Muscle of leg (tissue), 11 donors: Measurements from ENCODE around the gene SRSF7. TPM values are rescaled to one million over a fixed set of nuclear protein-coding genes. Genes with fewer than 3 reads are reported as not detected.
"Not testable (repeated sequence)": the region's sequence is repeated elsewhere in the genome, so short reads cannot be mapped to it uniquely, and the experiment has no call there.

Experiments used
- DNase-seq: peaks from one replicate; pipeline ENCODE4 v3.0.0; 2013
- H3K27ac ChIP-seq: one replicate; pipeline ENCODE4 v1.5.1; 2013; ENCODE audit warnings: mild to moderate bottlenecking, low read length, control low read depth
- H3K27me3 ChIP-seq: one replicate; pipeline ENCODE4 v1.6.1; 2013; ENCODE audit warnings: low read length; ENCODE audit not compliant: control insufficient read depth, insufficient read depth
- H3K36me3 ChIP-seq: one replicate; pipeline ENCODE4 v1.6.1; 2013; ENCODE audit warnings: low read length; ENCODE audit not compliant: control insufficient read depth, insufficient read depth
- H3K4me1 ChIP-seq: one replicate; pipeline ENCODE4 v1.6.1; 2013; ENCODE audit warnings: low read length; ENCODE audit not compliant: control insufficient read depth, insufficient read depth
- H3K4me3 ChIP-seq: one replicate; pipeline ENCODE4 v1.5.1; 2013; ENCODE audit warnings: low read length, control low read depth
- H3K9me3 ChIP-seq: replicated peaks from 2 replicates; pipeline ENCODE4 v1.6.1; 2013; ENCODE audit warnings: low read depth, low read length; ENCODE audit not compliant: control insufficient read depth
- WGBS: methylation state at CpG from one replicate; pipeline ENCODE4 v1.1.5; 2013; ENCODE audit warnings: missing lambda C conversion rate; ENCODE audit not compliant: insufficient coverage; 5-methylcytosine and 5-hydroxymethylcytosine counted together
- polyA plus RNA-seq, 8 donors: library from polyadenylated mRNA; unstranded; fragments of 120-200 nt; gene quantifications; one replicate each; pipeline versions ENCODE4 v1.2.1 to v1.2.3, GENCODE V29; 2013; ENCODE audit warnings: inconsistent platforms in 1 of 8, low replicate concordance in 1 of 8; ENCODE audit not compliant: insufficient read length in 8 of 8, insufficient read depth in 1 of 8
- total RNA-seq: library from RNA; stranded (reverse); fragments of 120-200 nt; gene quantifications from one replicate; pipeline ENCODE4 v1.2.4, GENCODE V29; 2013

Gene SRSF7
- total and polyA plus RNA-seq, 9 donors, result 92.9 to 155 (median 122) TPM

GRCh38 chr2:38722271-38723061 lies 28.7 kb downstream of the SRSF7 start:
- no peaks in the 10 kb centered on the region for H3K27me3 ChIP-seq
- H3K36me3 ChIP-seq, result no peaks in the 10 kb centered on the region
- H3K4me3 ChIP-seq, result no peak overlapping the region
- peak; percentile 31 for DNase-seq
- WGBS, result 85% methylated on average over 6 of the region's 9 CpGs
- peaks cover 3% of the 10 kb centered on the region for H3K9me3 ChIP-seq
- H3K4me1 ChIP-seq, result peaks cover 17% of the 10 kb centered on the region
- peak overlapping the region; percentile 39 for H3K27ac ChIP-seq

DNA sequence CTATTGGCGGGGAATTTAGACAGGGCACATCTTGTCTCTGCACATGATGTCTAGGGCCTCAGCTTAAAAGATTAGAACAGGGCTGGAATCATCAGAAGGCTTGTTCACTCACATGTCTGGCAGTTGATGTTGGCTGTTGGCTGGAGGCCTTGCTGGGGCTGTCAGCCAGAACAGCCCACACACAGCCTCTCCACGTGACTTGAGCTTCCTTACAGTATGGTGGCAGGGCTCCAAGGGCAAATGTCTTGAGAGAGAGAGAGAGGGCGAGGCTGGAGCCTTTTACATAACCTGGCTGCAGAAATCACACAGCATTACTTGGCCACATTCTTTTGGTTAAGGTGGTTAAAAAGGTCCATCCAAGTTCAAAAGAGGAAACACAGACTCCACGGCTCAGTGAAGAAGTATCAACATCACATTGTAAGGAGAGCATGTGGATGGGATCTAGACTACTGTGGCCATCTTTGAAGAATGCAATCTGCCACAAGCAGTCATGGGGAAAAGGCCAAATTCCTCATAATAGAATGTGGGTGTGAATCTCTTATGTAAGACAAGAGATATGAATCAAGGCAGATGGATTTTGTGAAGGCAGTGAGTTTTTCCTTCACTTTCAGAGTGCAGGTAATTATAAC lies 30.4 kb downstream of the SRSF7 start:
- Histone ChIP-seq H3K4me1 (peaks cover 17% of the 10 kb centered on the region), H3K27me3 (no peaks in the 10 kb centered on the region), H3K27ac (peak overlapping the region; percentile 31), H3K4me3 (no peak overlapping the region), H3K36me3 (no peaks in the 10 kb centered on the region), H3K9me3 (peaks cover 3% of the 10 kb centered on the region)
- DNase-seq, result peak; percentile 91
- no CpG with 5 or more reads among the region's 4 CpGs for WGBS

DNA sequence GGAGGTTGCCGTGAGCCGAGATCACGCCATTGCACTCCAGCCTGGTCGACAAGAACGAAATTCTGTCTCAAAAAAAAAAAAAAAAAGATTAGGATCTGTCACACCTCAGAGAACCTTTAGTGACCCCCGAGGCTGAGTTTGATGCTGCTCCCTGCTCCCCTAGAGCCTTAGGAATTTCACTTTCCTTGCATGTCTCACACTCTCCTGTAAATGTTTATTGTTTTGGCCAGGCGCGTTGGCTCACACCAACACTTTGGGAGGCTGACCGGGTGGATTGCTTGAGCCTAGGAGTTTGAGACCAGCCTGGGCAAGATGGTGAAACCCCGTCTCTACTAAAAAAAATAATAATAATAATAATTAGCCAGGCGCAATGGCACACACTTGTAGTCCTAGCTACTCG lies 31.5 kb downstream of the SRSF7 start:
- Histone ChIP-seq H3K27me3 (no peaks in the 10 kb centered on the region), H3K9me3 (peaks cover 3% of the 10 kb centered on the region), H3K27ac (no peak overlapping the region), H3K4me3 (no peak overlapping the region), H3K36me3 (no peaks in the 10 kb centered on the region), H3K4me1 (peaks cover 17% of the 10 kb centered on the region)
- 90% methylated on average over 2 of the region's 12 CpGs for WGBS
- DNase-seq, result no peak

DNA sequence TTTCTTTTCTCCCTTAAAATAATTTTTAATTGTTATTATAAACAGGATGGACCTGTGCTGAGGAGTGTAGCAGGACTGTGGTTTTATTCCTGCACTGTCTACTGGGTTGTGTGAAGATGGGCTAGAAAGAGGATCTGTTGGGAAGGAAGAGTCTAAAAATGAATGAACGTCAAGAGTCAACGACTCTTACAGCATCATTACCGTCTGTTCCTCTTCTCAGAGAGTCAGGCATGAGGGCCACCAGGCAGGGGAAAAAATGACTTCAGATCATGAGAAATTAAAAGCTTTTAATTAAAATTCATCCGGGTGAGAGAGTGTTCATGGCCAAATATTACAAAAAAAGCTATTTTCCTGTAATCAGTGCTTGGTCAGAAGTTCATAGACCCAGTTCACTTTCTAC lies 32.6 kb downstream of the SRSF7 start:
- no peaks in the 10 kb centered on the region for H3K27me3 ChIP-seq
- no peaks in the 10 kb centered on the region for H3K36me3 ChIP-seq
- whole genome bisulfite sequencing, result no CpG with 5 or more reads among the region's 4 CpGs
- DNase-seq, result no peak
- no peak overlapping the region for H3K4me3 ChIP-seq
- no peak overlapping the region for H3K27ac ChIP-seq
- H3K9me3 ChIP-seq, result peaks cover 3% of the 10 kb centered on the region
- H3K4me1 ChIP-seq, result peaks cover 17% of the 10 kb centered on the region

- Histone ChIP-seq H3K27me3 (no peaks in the 10 kb centered on the region), H3K4me3 (no peak overlapping the region), H3K27ac (no peak overlapping the region), H3K9me3 (peaks cover 3% of the 10 kb centered on the region), H3K36me3 (no peaks in the 10 kb centered on the region), H3K4me1 (peaks cover 4% of the 10 kb centered on the region)
- no peak for DNase-seq
- 63% methylated on average over 1 of the region's 6 CpGs for WGBS
Measured at GRCh38 chr2:38716185-38716584, 35.0 kb downstream of the SRSF7 start.

DNA sequence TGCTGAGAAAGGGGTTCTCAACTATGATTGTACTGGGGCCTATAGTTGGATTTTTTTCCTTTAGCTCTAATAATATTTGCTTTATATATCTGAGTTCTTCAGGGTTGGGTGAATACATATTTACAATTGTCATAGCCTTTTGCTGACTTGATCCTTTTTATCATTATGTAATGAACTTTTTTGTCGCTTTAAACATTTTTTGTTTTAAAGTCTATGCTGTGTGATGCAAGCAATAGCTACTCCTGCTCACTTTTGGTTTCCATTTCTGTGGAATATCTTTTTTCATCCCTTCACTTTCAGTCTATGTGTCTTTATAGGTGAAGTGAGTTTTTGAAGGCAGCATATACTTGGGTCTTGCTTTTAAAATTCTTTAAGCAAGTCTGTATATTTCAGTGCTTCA lies 36.2 kb downstream of the SRSF7 start:
- H3K27me3 ChIP-seq, H3K4me1 ChIP-seq, H3K27ac ChIP-seq, H3K9me3 ChIP-seq, DNase-seq, H3K36me3 ChIP-seq, H3K4me3 ChIP-seq: not testable (repeated sequence)
- WGBS, result no CpG with 5 or more reads among the region's 1 CpG

- no peak overlapping the region for H3K27ac ChIP-seq
- H3K9me3 ChIP-seq, result no peaks in the 10 kb centered on the region
- H3K27me3 ChIP-seq, result no peaks in the 10 kb centered on the region
- WGBS, result 77% methylated on average over 3 of the region's 3 CpGs
- no peaks in the 10 kb centered on the region for H3K36me3 ChIP-seq
- H3K4me3 ChIP-seq, result no peak overlapping the region
- no peaks in the 10 kb centered on the region for H3K4me1 ChIP-seq
- DNase-seq, result no peak
Measured at GRCh38 chr2:38713338-38713737, 37.8 kb downstream of the SRSF7 start.

DNA sequence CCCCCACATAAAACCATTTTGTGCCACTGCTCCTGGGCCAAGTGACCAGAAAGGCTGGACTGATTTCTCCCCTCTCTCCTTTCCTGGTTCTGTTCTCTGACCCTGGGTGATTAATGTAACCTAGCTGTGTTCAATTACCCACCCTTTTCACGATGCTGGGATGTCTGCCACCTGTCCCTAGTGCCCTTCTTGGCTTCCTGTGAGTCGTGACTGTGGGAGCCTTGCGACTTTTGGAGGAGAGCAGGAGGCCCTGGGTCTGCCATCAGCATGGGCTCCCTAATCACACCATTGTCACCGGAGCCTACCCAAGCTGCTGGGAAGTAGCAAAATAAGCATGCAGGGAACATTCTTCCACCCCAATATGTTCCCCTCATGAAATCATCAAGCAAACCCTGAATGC lies 38.3 kb downstream of the SRSF7 start:
- WGBS, result 70% methylated on average over 2 of the region's 4 CpGs
- H3K4me1 ChIP-seq, result no peaks in the 10 kb centered on the region
- DNase-seq, result no peak
- H3K36me3 ChIP-seq, result no peaks in the 10 kb centered on the region
- no peak overlapping the region for H3K27ac ChIP-seq
- H3K4me3 ChIP-seq, result no peak overlapping the region
- no peaks in the 10 kb centered on the region for H3K9me3 ChIP-seq
- no peaks in the 10 kb centered on the region for H3K27me3 ChIP-seq

- Histone ChIP-seq H3K4me3 (no peak overlapping the region), H3K36me3 (no peaks in the 10 kb centered on the region), H3K4me1 (no peaks in the 10 kb centered on the region), H3K9me3 (no peaks in the 10 kb centered on the region), H3K27me3 (no peaks in the 10 kb centered on the region), H3K27ac (no peak overlapping the region)
- no peak for DNase-seq
- WGBS, result 89% methylated on average over 3 of the region's 7 CpGs
Measured at GRCh38 chr2:38712413-38712812, 38.7 kb downstream of the SRSF7 start.

DNA sequence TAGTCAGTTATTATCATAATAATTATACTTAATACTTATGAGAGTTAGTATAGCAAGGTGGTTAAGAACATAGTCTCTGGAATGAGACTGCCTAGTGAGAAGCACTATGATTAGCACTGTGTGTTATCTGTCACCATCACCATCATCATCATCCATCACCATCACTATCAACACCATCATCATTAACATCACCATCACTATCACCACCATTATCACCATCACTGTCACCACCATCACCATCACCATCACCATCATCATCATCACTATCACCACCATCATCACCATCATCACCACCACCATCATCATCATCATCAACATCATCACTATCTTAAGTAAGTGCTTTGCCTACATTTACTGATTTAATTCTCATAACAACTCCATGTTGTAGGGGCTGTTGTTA lies 39.6 kb downstream of the SRSF7 start:
- no peaks in the 10 kb centered on the region for H3K27me3 ChIP-seq
- no peaks in the 10 kb centered on the region for H3K4me1 ChIP-seq
- no peaks in the 10 kb centered on the region for H3K9me3 ChIP-seq
- no peak for DNase-seq
- no peaks in the 10 kb centered on the region for H3K36me3 ChIP-seq
- no peak overlapping the region for H3K27ac ChIP-seq
- no peak overlapping the region for H3K4me3 ChIP-seq
